K562 (cell line): ENCODE results near the gene TIMM17B. TPM values are rescaled to one million over a fixed set of nuclear protein-coding genes. Genes with fewer than 3 reads are reported as not detected.

ENCODE experiments used
- CBX3 ChIP-seq, 2 experiments: IDR thresholded peaks; 1 replicate in 1 of 2; 2 replicates in 1 of 2; pipeline ENCODE4 v1.6.1; 2012; ENCODE audit warnings: inconsistent platforms in 2 of 2, low read length in 2 of 2, borderline replicate concordance in 1 of 2, control low read depth in 1 of 2
- CREB1 ChIP-seq, 2 experiments: sonication (generic) in 1 of 2; formaldehyde crosslinking in 1 of 2; IDR thresholded peaks; 2 replicates each; pipeline versions ENCODE4 v1.6.1 to v1.8.0; 2012 to 2022; ENCODE audit warnings: inconsistent platforms in 1 of 2, mild to moderate bottlenecking in 1 of 2, missing genetic modification reagents in 1 of 2, moderate library complexity in 1 of 2
- DMBX1 ChIP-seq: fragments of 250-450 bp; sonication (Bioruptor Pico); IDR thresholded peaks from 2 replicates; pipeline ENCODE4 v1.8.0; 2022; ENCODE audit warnings: inconsistent platforms, mild to moderate bottlenecking, moderate library complexity, borderline replicate concordance
- GABPA ChIP-seq: fragments of 200-800 bp; sonication (Bioruptor generic); conservative IDR thresholded peaks from 2 replicates; pipeline ENCODE4 v1.6.1; 2016; ENCODE audit warnings: low read depth, missing genetic modification characterization, missing compliant biosample characterization
- KAT8 ChIP-seq: fragments of 450-650 bp; IDR thresholded peaks from 2 replicates; pipeline ENCODE4 v1.6.1; 2016; ENCODE audit warnings: low read depth, mild to moderate bottlenecking
- KDM4B ChIP-seq, 2 experiments: fragments of 450-650 bp in 1 of 2; sonication (generic) in 1 of 2; IDR thresholded peaks; 2 replicates each; pipeline ENCODE4 v1.6.1; 2016 to 2017; ENCODE audit warnings: borderline replicate concordance in 2 of 2, antibody characterized with exemption in 1 of 2, low read depth in 1 of 2, mild to moderate bottlenecking in 1 of 2
- MAFK ChIP-seq: IDR thresholded peaks from 2 replicates; pipeline ENCODE4 v1.6.1; 2011; ENCODE audit warnings: low read length, improper control_type of control experiment
- NR2C1 ChIP-seq, 2 experiments: fragments of 450-650 bp; IDR thresholded peaks; 2 replicates each; pipeline ENCODE4 v1.6.1; 2017; ENCODE audit warnings: mild to moderate bottlenecking in 2 of 2, antibody characterized with exemption in 1 of 2, inconsistent platforms in 1 of 2, missing compliant biosample characterization in 1 of 2, missing genetic modification characterization in 1 of 2
- RBM39 ChIP-seq: fragments of 200-400 bp; formaldehyde crosslinking; optimal IDR thresholded peaks from 2 replicates; pipeline ENCODE3; 2018; ENCODE audit warnings: low read depth, low read length
- RNF2 ChIP-seq: sonication (generic); IDR thresholded peaks from 2 replicates; pipeline ENCODE4 v1.6.1; 2016
- SREBF1 ChIP-seq: fragments of 150-350 bp; IDR thresholded peaks from 2 replicates; pipeline ENCODE4 v1.6.1; 2014; ENCODE audit warnings: antibody characterized with exemption, low read depth, low read length, borderline replicate concordance
- ZBTB17 ChIP-seq: fragments of 450-650 bp; formaldehyde crosslinking; IDR thresholded peaks from 2 replicates; pipeline ENCODE4 v1.4.0; 2020; ENCODE audit warnings: mild to moderate bottlenecking
- ZNF589 ChIP-seq: fragments of 200-800 bp; sonication (Bioruptor generic); IDR thresholded peaks from 2 replicates; pipeline ENCODE4 v1.6.1; 2016; ENCODE audit warnings: low read depth, missing genetic modification characterization, missing compliant biosample characterization
- polyA plus RNA-seq, 8 experiments: library from polyadenylated mRNA; depleted of rRNA in 4 of 8; stranded (reverse) in 5 of 8; unstranded in 3 of 8; fragments of >200 nt; fragmentation: Nextera tagmentation in 2 of 8; fragmentation: Illumina TruSeq in 1 of 8; extraction: Ambion mirVana in 2 of 8; extraction: Trizol in 1 of 8; gene quantifications; 2 replicates each; pipeline versions ENCODE4 v1.2.1 to v1.2.3, GENCODE V29; 2011 to 2014; ENCODE audit warnings: inconsistent platforms in 1 of 8, missing spikeins in 1 of 8
- total RNA-seq, 7 experiments: library from RNA; depleted of rRNA in 6 of 7; stranded (reverse); fragments of >200 nt in 6 of 7; fragmentation: Illumina TruSeq in 2 of 7; extraction: Trizol in 2 of 7; gene quantifications; 2 replicates each; pipeline versions ENCODE4 v1.2.1 to v1.2.3, GENCODE V29; 2011 to 2021; ENCODE audit warnings: low replicate concordance in 1 of 7
- TF ChIP-seq, protein P1 (sequence below): fragments of 250-450 bp; sonication (Bioruptor Pico); IDR thresholded peaks from 2 replicates; pipeline ENCODE4 v1.4.0; 2020
- TF ChIP-seq, protein P2 (sequence below), 2 experiments: fragments of 450-650 bp in 1 of 2; sonication (generic) in 1 of 2; formaldehyde crosslinking; conservative IDR thresholded peaks; 2 replicates each; pipeline versions ENCODE4 v1.4.0 to v1.8.1; 2020 to 2022; ENCODE audit warnings: mild to moderate bottlenecking in 1 of 2, missing genetic modification reagents in 1 of 2
- TF ChIP-seq, protein P3 (sequence below): fragments of 450-650 bp; IDR thresholded peaks from 2 replicates; pipeline ENCODE4 v1.6.1; 2017; ENCODE audit warnings: mild to moderate bottlenecking, moderate library complexity
- TF ChIP-seq, protein P4 (sequence below): fragments of 450-650 bp; formaldehyde crosslinking; IDR thresholded peaks from 2 replicates; pipeline ENCODE4 v1.4.0; 2020; ENCODE audit warnings: mild to moderate bottlenecking, moderate library complexity
- TF ChIP-seq, protein P5 (sequence below), 2 experiments: fragments of 250-450 bp in 1 of 2; fragments of 450-650 bp in 1 of 2; sonication (Bioruptor Pico) in 1 of 2; IDR thresholded peaks; 2 replicates each; pipeline versions ENCODE4 v1.6.1 to v1.8.0; 2016 to 2021; ENCODE audit warnings: mild to moderate bottlenecking in 2 of 2, moderate library complexity in 2 of 2, missing compliant biosample characterization in 1 of 2, missing genetic modification characterization in 1 of 2

TIMM17B gene
- total and polyA plus RNA-seq, 9 of the 15 experiments (the other 6 are each of a cell fraction or from before 2014, with no cell fraction given), result 9.9 to 184 (median 115) TPM

DNA sequence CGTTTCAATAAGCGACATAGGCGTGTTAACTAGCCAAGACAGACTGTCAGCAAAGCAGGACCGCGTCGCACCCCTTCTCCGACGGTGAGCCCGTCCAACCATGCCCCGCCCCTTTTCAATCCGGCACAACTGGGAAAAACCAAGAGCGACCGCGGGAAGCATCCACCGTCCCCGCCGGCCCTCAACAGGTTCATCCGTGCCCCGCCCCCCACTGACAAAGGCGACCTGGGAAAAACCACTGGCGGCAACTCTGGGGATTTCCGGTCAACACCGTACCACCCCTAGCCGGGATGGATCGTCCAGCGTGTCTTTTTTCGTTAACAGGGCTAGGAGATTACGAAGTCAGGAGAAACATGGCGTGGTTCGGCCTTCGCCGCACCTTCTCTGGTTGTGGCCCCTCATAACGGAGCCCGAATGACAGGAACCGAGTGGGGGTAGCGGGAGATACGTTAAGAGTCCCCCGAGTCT, 377 bp downstream of the TIMM17B start (continued):
- TF ChIP-seq, protein P1, sequence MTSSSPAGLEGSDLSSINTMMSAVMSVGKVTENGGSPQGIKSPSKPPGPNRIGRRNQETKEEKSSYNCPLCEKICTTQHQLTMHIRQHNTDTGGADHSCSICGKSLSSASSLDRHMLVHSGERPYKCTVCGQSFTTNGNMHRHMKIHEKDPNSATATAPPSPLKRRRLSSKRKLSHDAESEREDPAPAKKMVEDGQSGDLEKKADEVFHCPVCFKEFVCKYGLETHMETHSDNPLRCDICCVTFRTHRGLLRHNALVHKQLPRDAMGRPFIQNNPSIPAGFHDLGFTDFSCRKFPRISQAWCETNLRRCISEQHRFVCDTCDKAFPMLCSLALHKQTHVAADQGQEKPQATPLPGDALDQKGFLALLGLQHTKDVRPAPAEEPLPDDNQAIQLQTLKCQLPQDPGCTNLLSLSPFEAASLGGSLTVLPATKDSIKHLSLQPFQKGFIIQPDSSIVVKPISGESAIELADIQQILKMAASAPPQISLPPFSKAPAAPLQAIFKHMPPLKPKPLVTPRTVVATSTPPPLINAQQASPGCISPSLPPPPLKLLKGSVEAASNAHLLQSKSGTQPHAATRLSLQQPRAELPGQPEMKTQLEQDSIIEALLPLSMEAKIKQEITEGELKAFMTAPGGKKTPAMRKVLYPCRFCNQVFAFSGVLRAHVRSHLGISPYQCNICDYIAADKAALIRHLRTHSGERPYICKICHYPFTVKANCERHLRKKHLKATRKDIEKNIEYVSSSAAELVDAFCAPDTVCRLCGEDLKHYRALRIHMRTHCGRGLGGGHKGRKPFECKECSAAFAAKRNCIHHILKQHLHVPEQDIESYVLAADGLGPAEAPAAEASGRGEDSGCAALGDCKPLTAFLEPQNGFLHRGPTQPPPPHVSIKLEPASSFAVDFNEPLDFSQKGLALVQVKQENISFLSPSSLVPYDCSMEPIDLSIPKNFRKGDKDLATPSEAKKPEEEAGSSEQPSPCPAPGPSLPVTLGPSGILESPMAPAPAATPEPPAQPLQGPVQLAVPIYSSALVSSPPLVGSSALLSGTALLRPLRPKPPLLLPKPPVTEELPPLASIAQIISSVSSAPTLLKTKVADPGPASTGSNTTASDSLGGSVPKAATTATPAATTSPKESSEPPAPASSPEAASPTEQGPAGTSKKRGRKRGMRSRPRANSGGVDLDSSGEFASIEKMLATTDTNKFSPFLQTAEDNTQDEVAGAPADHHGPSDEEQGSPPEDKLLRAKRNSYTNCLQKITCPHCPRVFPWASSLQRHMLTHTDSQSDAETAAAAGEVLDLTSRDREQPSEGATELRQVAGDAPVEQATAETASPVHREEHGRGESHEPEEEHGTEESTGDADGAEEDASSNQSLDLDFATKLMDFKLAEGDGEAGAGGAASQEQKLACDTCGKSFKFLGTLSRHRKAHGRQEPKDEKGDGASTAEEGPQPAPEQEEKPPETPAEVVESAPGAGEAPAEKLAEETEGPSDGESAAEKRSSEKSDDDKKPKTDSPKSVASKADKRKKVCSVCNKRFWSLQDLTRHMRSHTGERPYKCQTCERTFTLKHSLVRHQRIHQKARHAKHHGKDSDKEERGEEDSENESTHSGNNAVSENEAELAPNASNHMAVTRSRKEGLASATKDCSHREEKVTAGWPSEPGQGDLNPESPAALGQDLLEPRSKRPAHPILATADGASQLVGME (CRISPR knock-in tag), result no peak
- no peak for TF ChIP-seq RBM39
- TF ChIP-seq, protein P2, sequence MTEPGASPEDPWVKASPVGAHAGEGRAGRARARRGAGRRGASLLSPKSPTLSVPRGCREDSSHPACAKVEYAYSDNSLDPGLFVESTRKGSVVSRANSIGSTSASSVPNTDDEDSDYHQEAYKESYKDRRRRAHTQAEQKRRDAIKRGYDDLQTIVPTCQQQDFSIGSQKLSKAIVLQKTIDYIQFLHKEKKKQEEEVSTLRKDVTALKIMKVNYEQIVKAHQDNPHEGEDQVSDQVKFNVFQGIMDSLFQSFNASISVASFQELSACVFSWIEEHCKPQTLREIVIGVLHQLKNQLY (CRISPR knock-in tag; conservative IDR thresholded peaks at IDR 0.05), result no peak
- TF ChIP-seq, protein P3, sequence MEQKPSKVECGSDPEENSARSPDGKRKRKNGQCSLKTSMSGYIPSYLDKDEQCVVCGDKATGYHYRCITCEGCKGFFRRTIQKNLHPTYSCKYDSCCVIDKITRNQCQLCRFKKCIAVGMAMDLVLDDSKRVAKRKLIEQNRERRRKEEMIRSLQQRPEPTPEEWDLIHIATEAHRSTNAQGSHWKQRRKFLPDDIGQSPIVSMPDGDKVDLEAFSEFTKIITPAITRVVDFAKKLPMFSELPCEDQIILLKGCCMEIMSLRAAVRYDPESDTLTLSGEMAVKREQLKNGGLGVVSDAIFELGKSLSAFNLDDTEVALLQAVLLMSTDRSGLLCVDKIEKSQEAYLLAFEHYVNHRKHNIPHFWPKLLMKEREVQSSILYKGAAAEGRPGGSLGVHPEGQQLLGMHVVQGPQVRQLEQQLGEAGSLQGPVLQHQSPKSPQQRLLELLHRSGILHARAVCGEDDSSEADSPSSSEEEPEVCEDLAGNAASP, result no peak
- no peak for TF ChIP-seq DMBX1
- peak; percentile 78 for TF ChIP-seq CREB1 (IDR thresholded peaks at IDR 0.05)
- no peak for TF ChIP-seq CREB1 (CRISPR knock-in tag; IDR thresholded peaks at IDR 0.05)
- no peak for TF ChIP-seq MAFK
- TF ChIP-seq KAT8, result no peak
- TF ChIP-seq CBX3 (IDR thresholded peaks at IDR 0.05; ENCODE audit: borderline replicate concordance in 1 of 2, low read length in 2 of 2), result no peak
- TF ChIP-seq, protein P4, sequence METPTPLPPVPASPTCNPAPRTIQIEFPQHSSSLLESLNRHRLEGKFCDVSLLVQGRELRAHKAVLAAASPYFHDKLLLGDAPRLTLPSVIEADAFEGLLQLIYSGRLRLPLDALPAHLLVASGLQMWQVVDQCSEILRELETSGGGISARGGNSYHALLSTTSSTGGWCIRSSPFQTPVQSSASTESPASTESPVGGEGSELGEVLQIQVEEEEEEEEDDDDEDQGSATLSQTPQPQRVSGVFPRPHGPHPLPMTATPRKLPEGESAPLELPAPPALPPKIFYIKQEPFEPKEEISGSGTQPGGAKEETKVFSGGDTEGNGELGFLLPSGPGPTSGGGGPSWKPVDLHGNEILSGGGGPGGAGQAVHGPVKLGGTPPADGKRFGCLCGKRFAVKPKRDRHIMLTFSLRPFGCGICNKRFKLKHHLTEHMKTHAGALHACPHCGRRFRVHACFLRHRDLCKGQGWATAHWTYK (CRISPR knock-in tag), result no peak
- TF ChIP-seq, protein P5, sequence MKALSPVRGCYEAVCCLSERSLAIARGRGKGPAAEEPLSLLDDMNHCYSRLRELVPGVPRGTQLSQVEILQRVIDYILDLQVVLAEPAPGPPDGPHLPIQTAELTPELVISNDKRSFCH (CRISPR knock-in tag; IDR thresholded peaks at IDR 0.05), result no peak
- TF ChIP-seq, protein P5 (tag; IDR thresholded peaks at IDR 0.05), result no peak
- TF ChIP-seq RNF2, result no peak
- peak; percentile 79 for TF ChIP-seq GABPA (tag)
- no peak for TF ChIP-seq KDM4B (IDR thresholded peaks at IDR 0.05; ENCODE audit: borderline replicate concordance in 2 of 2, low read depth in 1 of 2)
- peak; percentile 76; the same call in 1 of the 2 replicates for TF ChIP-seq SREBF1
- TF ChIP-seq ZBTB17 (CRISPR knock-in tag), result no peak
- no peak for TF ChIP-seq NR2C1 (IDR thresholded peaks at IDR 0.05)
- no peak for TF ChIP-seq NR2C1 (tag; IDR thresholded peaks at IDR 0.05)
- TF ChIP-seq ZNF589 (CRISPR knock-in tag), result no peak
